Cardiac muscle cell (in vitro differentiated cells and primary cell): Measurements from ENCODE around the gene CHTF18. TPM values are rescaled to one million over a fixed set of nuclear protein-coding genes. Genes with fewer than 3 reads are reported as not detected.

Source experiments
- DNase-seq, 2 donors: peaks; one replicate each; pipeline versions ENCODE4 v3.0.0 to v3.0.0-alpha.2; 2010 to 2017; ENCODE audit warnings: low read depth in 1 of 2, low spot score in 1 of 2
- H3K27ac ChIP-seq: fragments of 200-600 bp; sonication (generic); 2 replicates; pipeline ENCODE4 v1.5.1; 2016
- H3K27me3 ChIP-seq: fragments of 200-600 bp; sonication (generic); 2 replicates; pipeline ENCODE4 v1.6.0; 2016; ENCODE audit warnings: control low read depth
- H3K36me3 ChIP-seq: fragments of 200-600 bp; sonication (generic); 2 replicates; pipeline ENCODE4 v1.5.1; 2016; ENCODE audit warnings: control low read depth
- H3K4me1 ChIP-seq: fragments of 200-600 bp; sonication (generic); 2 replicates; pipeline ENCODE4 v1.8.1; 2017; ENCODE audit warnings: low read depth, mild to moderate bottlenecking, mixed run types
- H3K4me3 ChIP-seq: fragments of 200-600 bp; sonication (generic); 2 replicates; pipeline ENCODE4 v1.5.1; 2016; ENCODE audit warnings: mild to moderate bottlenecking
- H3K9me3 ChIP-seq: fragments of 200-600 bp; sonication (generic); 2 replicates; pipeline ENCODE4 v1.5.1; 2017; ENCODE audit warnings: low read depth, mild to moderate bottlenecking, control low read depth
- polyA plus RNA-seq: library from polyadenylated mRNA; unstranded; fragments of >200 nt; fragmentation: Nextera tagmentation; extraction: Ambion mirVana; gene quantifications from 2 replicates; pipeline ENCODE4 v1.2.1, GENCODE V29; 2016
- total RNA-seq: library from RNA; depleted of rRNA; stranded (reverse); fragments of >200 nt; gene quantifications from 2 replicates; pipeline ENCODE4 v1.2.3, GENCODE V29; 2016
- TF ChIP-seq, protein P1 (sequence below): IDR thresholded peaks from 2 replicates; pipeline ENCODE4 v1.5.1; 2012; ENCODE audit warnings: low read depth, mild to moderate bottlenecking, low read length

The CHTF18 gene
- total and polyA plus RNA-seq, 2 experiments from 2014 or later: 43.6 to 107 TPM

DNA sequence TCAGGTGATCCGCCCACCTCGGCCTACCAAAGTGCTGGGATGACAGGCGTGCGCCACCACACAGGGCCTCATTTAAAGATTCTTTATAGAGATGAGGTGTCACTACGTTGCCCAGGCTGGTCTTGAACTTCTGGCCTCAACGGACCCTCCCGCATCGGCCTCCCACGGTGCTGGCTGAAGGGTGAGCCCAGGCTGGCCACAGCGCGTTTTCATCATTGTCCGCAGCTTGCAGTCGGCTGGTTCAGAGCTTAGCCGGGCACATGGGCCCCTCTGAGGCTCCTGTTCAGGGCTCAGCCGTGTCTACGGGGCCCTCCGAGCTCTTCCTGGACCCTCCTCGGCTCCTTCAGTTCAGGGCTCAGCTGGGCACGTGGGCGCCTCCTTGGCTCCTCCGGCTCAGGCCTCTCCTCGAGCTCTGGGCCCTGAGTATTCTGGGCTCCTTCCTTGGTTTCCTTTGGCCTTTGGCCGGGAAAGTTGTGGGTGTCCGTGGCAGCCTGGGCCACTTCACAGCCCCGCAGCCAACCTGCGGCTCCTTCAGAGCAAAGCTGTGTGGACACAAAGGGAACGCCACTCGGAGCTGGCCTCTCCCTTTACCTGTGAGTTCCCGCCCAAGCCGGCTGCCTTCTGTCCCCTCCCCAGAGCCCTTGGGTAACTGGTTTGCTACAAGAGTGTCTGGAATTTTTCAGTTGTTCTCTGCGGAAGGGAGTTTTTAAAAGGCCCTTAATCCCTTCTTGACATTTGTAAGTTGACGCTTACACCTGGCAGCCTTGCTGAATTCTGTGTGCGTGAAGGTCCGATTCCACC, 29.1 kb upstream of the CHTF18 start:
- H3K36me3 ChIP-seq: no peaks in the 10 kb centered on the region
- H3K4me3 ChIP-seq: no peak overlapping the region
- H3K27me3 ChIP-seq: no peaks in the 10 kb centered on the region
- peak in 1 of 2 donors; percentile 42 for DNase-seq
- peaks cover 9% of the 10 kb centered on the region for H3K4me1 ChIP-seq
- H3K9me3 ChIP-seq: no peaks in the 10 kb centered on the region
- TF ChIP-seq, protein P1, sequence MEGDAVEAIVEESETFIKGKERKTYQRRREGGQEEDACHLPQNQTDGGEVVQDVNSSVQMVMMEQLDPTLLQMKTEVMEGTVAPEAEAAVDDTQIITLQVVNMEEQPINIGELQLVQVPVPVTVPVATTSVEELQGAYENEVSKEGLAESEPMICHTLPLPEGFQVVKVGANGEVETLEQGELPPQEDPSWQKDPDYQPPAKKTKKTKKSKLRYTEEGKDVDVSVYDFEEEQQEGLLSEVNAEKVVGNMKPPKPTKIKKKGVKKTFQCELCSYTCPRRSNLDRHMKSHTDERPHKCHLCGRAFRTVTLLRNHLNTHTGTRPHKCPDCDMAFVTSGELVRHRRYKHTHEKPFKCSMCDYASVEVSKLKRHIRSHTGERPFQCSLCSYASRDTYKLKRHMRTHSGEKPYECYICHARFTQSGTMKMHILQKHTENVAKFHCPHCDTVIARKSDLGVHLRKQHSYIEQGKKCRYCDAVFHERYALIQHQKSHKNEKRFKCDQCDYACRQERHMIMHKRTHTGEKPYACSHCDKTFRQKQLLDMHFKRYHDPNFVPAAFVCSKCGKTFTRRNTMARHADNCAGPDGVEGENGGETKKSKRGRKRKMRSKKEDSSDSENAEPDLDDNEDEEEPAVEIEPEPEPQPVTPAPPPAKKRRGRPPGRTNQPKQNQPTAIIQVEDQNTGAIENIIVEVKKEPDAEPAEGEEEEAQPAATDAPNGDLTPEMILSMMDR: no peak
- H3K27ac ChIP-seq: peak overlapping the region; percentile 67

DNA sequence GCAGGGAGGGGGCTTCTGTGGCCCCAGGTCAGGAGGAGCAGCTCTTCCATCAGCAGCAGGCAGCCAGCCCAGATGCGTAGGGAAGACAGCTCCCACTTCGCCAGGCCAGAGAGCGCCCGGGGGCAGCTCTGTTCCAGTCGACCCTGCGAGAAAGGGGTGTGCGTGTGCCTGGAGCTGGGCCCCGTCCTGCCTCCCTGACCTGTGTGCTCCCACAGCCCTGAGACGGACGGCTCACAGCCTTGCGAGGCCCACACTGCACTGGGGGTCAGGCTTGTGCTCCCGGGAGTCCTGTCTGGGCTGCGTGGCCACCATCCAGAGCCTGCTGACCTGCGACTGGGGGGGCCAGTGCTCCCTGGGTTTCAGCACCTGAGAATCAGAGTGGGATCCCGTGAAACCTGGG, 28.4 kb upstream of the CHTF18 start:
- Histone ChIP-seq H3K9me3 (no peaks in the 10 kb centered on the region), H3K36me3 (no peaks in the 10 kb centered on the region), H3K4me1 (peaks cover 9% of the 10 kb centered on the region), H3K4me3 (no peak overlapping the region), H3K27me3 (no peaks in the 10 kb centered on the region), H3K27ac (peak overlapping the region; percentile 67)
- no peak for DNase-seq
- TF ChIP-seq, protein P1: no peak

DNA sequence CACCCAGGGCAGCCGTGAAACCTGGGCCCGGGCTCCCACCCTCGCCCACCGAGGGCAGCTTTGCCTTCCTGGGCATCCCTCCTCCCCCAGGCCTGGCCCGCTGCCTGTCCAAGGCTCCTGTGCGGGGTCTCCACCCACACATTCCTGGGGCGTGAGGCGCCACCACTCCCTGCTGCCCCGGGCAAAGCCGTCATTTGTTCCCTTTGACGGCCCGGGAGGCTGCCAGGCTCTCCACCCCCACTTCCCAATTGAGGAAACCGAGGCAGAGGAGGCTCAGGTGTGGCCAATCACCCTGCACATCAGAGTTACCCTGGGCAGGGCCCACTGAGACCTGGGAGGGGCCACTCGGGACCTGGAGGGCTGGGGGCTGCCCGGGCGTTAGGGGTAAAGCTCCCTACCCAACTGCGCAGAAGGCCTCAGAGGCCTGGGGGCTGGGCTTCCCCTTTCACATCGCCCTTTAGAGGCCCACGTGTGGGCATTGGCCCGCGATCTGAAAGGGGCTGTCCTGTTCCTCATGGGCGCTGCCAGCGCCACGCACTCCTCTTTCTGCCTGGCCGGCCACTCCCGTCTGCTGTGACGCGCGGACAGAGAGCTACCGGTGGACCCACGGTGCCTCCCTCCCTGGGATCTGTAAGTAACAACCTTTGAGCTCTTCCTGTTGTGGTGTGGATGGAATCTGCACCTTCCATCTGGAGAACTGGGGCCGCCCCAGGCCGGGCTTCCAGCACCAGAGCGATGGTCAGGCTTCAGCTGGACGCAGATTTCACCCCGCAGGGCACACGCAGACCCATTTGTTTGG, 27.7 kb upstream of the CHTF18 start, which contains the start of gene MSLN:
MSLN (plus strand) TSS at position 190 of the 799 bp plus-strand sequence. CDS start 1,947 bp downstream, outside the sequence.
- Histone ChIP-seq H3K4me1 (peaks cover 9% of the 10 kb centered on the region), H3K9me3 (no peaks in the 10 kb centered on the region), H3K4me3 (no peak within 1 kb of the TSS), H3K27ac (peak within 1 kb of the TSS; percentile 67), H3K27me3 (no peaks in the 10 kb centered on the region), H3K36me3 (no peaks in the 10 kb centered on the region)
- TF ChIP-seq, protein P1: no peak
- no peak for DNase-seq

DNA sequence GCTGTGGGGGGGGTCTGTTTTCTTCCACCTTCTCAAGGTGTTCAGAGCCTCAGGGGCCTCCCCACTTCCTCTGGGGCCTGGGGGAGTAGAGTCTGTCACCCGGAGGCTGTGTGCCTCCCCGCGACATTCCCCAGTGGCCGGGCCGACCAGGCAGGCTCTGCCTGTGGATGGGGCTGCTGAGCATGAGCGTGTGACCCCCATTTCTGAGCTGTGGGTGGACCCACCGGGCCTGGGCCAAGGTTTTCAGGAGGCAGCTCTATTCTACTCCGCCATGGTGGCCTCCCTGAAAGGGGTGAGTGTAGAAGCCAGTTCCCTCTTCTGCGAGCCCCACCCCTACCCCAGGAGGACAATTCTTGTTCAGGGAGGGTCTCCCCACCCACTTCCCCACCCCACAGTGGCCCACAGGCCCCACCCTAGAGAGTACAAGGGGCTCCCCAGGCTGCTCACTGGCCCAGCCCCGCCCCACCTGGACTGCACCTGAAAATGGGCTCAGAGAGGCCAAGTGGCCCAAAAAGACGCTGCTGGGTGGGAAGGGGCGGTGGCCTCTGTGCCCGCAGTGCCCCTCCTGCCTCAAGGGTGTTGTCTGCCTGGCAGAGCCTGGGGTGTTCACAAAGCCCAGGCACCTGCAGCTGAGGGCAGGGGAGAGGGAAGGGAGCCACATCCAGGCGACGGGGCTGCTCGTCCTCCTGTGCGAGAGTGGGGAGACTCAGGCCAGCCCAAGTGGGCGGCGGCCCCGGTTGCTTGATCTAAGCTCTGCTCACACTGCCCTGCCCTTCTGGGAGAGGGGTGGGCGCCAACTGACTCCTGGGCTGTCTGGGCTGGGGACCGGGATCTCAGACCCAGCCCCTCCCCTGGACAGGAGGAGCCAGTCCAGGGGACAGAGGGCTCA, 26.6 kb upstream of the CHTF18 start:
- TF ChIP-seq, protein P1: no peak
- H3K36me3 ChIP-seq: no peaks in the 10 kb centered on the region
- H3K9me3 ChIP-seq: no peaks in the 10 kb centered on the region

More for the DNA sequence above, 26.6 kb upstream of the CHTF18 start:
- Histone ChIP-seq H3K4me1 (peaks cover 9% of the 10 kb centered on the region), H3K27me3 (no peaks in the 10 kb centered on the region), H3K4me3 (no peak overlapping the region), H3K27ac (no peak overlapping the region)
- DNase-seq: no peak
